Ishikawa (cell line): Measurements from ENCODE around the gene CDKN2B-AS1.

Experiments
- EP300 ChIP-seq: IDR thresholded peaks from 2 replicates; pipeline ENCODE4 v1.6.1; 2012; ENCODE audit warnings: borderline replicate concordance
- RAD21 ChIP-seq: IDR thresholded peaks from 2 replicates; pipeline ENCODE4 v1.6.1; 2012; ENCODE audit warnings: low read depth
- YY1 ChIP-seq: IDR thresholded peaks from 2 replicates; pipeline ENCODE4 v1.6.1; 2012; ENCODE audit warnings: low read depth

DNA sequence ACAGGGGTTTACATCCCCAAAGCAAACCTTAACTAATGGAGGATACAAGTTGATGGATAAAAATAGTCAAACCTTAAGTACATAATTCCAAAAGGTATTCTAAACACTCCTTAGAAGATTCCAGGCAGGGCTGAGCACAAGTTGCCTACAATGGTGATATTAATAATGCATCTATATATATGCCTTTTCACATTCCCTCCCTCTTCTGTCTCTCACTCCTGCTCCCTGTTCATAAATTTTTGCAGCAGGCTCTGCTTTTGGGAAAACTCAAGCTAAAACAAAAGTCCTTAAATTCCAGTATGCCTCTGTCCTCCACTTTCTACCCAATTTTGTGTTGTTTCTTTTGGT is 153.9 kb downstream of the CDKN2B-AS1 start:
- no peak for TF ChIP-seq EP300
- TF ChIP-seq RAD21: no peak
- no peak for TF ChIP-seq YY1
